NCI-H510A treated with DMSO at 0.1 percent for 48 hours (cell line): Measurements from ENCODE around the gene C3orf62.
"Not testable (repeated sequence)": the region's sequence is repeated elsewhere in the genome, so short reads cannot be mapped to it uniquely, and the experiment has no call there.

Experiments used
- DNase-seq: peaks from one replicate; lab custom pipeline; 2025; lab: John Stamatoyannopoulos, UW

C3orf62 gene

GRCh38 chr3:49269443-49270155 is 7.4 kb downstream of the C3orf62 start:
- no peak for DNase-seq

DNA sequence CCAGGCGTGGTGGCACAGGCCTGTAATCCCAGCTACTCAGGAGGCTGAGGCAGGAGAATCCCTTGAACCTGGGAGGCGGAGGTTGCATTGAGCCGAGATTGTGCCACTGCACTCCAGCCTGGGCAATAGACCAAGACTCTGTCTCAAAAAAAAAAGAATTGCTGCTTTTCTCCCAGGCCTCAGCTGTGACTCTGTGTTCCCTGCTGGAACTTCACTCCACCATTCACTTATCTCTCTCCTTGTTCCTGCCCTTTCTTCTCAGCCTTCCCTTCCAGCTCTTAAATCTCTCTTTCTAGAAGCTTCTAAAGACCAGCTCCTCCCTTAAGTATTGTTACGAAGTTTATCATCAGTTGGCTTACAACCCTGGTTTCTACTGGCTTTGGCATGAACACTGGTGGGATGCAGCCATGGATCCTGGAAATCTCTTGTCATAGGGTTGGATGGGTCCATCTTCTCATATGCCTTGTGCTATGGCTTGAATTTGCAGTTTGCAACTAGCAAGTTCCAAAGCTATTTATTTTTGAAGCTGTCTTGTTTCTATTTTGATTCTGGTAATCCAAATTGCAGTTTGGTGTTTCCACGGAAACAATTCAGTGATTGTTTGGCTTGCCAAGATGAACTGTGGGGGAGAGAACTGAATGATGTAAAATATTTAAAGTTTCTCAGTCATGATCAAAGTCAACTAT is 10.5 kb downstream of the C3orf62 start:
- no peak for DNase-seq

GRCh38 chr3:49265661-49266386 is 11.2 kb downstream of the C3orf62 start:
- no peak for DNase-seq

- no peak for DNase-seq
Observed at GRCh38 chr3:49263159-49263889, 13.7 kb downstream of the C3orf62 start.

- DNase-seq, result no peak
Observed at GRCh38 chr3:49260806-49261324, 16.2 kb downstream of the C3orf62 start.

DNA sequence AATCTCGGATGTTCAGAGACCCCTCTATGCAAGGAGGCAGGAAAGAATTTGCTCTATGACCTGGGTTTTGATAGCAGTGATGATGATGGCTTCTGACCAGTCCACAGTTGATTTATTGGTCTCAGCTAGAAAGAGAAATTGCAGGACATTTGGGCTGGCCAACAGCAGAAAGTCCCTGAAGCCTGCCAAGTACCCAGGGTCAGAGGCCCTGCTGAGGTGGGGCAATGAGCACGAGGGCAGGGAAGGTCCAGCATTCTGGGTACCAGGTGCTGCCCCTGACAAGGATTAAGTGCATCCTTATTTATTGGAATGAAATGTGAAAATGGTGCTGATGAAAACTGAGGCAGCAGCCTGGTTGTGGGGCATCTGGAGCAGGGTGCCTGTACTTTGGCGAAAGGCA is 19.8 kb downstream of the C3orf62 start:
- DNase-seq, result no peak

DNA sequence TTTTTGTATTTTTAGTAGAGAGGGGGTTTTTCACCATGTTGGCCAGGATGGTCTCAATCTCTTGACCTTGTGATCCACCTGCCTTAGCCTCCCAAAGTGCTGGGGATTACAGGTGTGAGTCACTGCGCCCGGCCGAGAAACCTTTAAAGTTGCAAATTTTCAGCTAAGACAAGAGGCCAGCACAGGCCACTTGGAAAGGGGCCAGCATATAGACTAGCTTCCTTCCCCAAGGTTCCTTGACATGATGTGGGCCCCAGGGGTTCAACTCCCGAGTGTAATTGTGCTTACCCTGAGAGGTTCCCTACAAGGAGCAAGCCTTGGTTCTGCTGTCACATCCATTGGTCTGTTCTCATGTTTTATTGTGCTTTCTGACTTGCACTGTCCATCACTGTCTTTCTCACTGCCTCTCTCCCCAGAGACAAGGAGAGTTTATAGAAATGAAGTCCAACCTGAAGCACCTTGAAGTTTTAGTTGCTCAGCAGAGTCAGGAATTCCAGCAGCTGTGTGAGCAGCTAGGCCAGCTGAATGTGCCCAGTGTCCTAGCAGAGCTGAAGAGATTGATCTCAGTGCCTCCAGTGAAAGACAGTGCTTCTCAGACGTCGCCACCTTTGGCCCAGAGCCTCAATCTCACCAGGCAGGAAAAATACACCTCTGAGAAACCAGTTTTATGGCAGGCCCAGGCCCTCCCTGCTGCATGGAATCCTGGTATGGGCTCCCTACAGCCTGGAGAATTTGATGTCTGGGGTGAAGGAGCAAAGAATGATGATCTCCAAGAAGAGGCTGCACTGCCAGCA is 21.1 kb downstream of the C3orf62 start:
- DNase-seq, result no peak

- DNase-seq, result no peak
Observed at GRCh38 chr3:49255112-49255511, 21.9 kb downstream of the C3orf62 start.

GRCh38 chr3:49253512-49253911 is 23.5 kb downstream of the C3orf62 start:
- no peak for DNase-seq

DNA sequence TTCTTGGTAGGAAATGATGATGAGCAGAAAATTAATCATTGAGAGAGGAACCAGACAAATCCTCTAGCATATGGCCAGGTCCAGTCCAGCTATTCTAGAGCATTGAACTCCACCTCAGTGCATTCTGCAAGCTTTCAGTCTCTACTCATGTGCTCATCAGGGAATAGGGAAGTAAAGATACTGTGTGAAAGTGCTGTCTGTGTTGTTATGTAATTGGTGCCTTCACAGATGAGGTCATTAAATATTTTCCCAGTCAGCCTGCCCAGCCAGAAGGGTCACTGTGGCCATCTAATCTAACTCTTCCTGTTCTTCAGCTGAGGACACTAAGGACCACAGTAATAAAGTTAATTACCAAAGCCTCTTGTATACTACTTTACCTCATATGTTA is 28.2 kb downstream of the C3orf62 start:
- no peak for DNase-seq

- DNase-seq, result no peak
Observed at GRCh38 chr3:49244581-49245205, 32.3 kb downstream of the C3orf62 start.

- not testable (repeated sequence) for DNase-seq
Observed at GRCh38 chr3:49240091-49240490, 36.9 kb downstream of the C3orf62 start.

- no peak for DNase-seq
Observed at GRCh38 chr3:49238274-49239127, 38.5 kb downstream of the C3orf62 start.

DNA sequence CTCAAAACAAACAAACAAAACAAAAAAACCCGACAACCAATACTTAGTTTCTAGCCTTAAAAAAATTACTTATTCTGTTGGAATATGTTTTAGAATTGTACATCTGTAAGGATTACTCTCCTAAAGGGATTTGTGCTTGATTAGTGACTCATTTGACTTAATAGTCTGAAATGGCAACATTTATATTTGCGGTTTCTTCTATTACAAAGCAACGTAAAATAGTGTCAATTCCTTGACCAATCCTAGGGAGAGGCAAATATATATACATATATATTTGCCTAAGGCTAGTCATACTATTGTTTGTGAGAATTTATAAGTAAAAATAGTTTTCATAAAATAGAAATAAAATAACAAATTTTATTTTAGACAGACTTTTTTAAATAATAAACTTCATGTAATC is 39.7 kb downstream of the C3orf62 start:
- DNase-seq, result no peak

DNA sequence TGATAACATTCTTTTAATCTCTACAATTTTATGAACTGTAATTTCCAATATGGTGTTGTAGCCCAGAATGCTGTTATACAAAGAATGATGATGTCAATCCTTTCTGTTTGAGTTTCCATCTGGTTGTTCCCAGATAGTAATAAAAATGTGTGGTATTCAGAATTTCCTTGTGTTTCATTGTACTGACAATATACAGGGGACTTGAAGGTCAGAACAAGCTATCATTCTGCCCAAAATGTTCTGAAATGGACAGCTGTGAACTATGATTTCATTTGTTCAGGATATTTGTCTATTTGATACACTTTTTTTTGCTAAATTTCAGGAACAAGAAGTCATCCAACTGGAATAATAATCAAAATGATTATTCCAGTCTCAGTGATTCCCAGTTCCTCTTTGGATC is 40.8 kb downstream of the C3orf62 start:
- DNase-seq, result no peak

DNA sequence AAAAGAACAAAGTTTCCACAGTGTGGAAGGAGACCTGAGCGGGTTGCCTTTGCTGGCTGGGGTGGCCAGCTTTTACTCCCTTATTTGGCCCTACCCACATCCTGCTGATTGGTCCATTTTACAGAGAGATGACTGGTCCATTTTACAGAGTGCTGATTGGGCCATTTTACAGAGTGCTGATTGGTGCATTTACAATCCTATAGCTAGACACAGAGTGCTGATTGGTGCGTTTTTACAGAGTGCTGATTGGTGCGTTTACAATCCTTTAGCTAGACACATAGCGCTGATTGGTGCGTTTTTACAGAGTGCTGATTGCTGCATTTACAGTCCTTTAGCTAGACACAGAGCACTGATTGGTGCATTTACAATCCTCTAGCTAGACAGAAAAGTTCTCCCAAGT is 48.2 kb downstream of the C3orf62 start:
- not testable (repeated sequence) for DNase-seq

DNA sequence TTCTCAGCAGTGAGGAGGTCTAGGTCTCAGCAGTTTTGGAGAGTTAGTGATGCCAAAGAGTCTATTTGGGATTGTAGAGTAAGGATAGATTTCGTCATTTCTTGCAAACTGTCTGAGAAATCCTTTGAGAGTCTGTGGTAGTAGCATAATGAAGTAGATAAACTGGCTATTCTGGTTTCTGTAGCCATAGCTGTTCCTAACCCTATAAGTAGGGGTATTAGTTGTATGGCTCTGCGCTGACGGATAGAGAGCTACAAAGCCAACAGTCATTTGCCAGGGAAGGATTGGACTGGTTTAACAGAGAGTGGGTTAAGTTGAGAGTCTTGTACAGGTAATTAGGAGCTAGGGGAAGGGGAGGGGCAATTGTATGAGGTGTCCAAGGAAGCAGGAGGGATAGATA is 55.0 kb downstream of the C3orf62 start:
- peak; percentile 3 for DNase-seq

GRCh38 chr3:49220985-49221563 is 56.0 kb downstream of the C3orf62 start:
- DNase-seq, result not testable (repeated sequence)

DNA sequence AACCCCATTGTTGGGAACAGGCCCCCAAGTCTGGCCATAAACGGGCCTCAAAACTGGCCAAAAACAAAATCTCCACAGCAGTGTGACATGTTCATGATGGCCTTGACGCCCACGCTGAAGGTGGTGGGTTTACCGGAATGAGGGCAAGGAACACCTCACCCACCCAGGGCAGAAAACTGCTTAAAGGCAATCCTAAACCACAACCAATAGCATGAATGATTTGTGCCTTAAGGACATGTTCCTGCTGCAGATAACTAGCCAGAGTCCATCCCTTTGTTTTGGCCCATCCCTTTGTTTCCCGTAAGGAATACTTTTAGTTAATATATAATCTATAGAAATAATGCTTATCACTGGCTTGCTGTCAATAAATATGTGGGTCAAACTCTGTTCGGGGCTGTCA is 57.9 kb downstream of the C3orf62 start:
- no peak for DNase-seq
